ENCODE measurements around the gene LRRC14B. TPM values are rescaled to one million over a fixed set of nuclear protein-coding genes. Genes with fewer than 3 reads are reported as not detected.

Gene LRRC14B
- total and polyA plus RNA-seq, 2 donors from 2014 or later: not detected

DNA sequence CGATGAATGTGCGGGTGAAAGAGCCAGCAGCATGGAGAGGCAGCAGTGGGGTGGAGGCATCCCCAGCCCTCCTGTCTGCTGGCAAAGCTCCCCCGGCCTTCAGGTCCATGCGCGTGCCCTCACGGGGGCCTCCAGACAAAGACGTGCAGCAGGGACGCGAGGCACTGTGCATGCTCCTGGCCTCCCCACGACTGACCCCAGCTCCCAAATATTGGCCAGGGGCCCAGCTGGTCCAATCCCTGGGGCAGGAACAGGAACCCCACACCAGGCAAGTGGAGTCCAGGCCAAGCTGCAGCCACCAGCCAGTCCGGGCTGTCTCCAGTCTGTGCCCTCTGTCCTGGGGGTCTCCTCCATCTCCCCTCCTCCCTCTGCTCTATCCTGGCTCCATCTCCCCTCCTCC lies 33.5 kb upstream of the LRRC14B start:
- no peak overlapping the region for H3K9ac ChIP-seq (ENCODE audit: low read length in 3 of 3)
- H3K4me3 ChIP-seq (ENCODE audit: low read length in 3 of 3): no peak overlapping the region
- intact Hi-C loops (cut with DNase I): no loop called here
- H3K36me3 ChIP-seq (ENCODE audit: control insufficient read depth in 2 of 3, insufficient read depth in 3 of 3, low read length in 3 of 3): no peaks in the 10 kb centered on the region
- DNase-seq (peak in 3 of 5 donors; percentile 4 to 39 (median 28)), FAIRE-seq (no peak)
- no peaks in the 10 kb centered on the region for H3K4me1 ChIP-seq (ENCODE audit: control insufficient read depth in 2 of 3, insufficient read depth in 2 of 3, low read depth in 1 of 3, low read length in 3 of 3)
- no peaks in the 10 kb centered on the region for H3K27me3 ChIP-seq (ENCODE audit: control insufficient read depth, insufficient read depth, low read length)
- no peak overlapping the region for H3K27ac ChIP-seq (ENCODE audit: low read depth in 2 of 2, low read length in 2 of 2)
- H3K9me3 ChIP-seq (ENCODE audit: control insufficient read depth in 2 of 3, insufficient read depth in 1 of 3, low read length in 3 of 3): no peaks in the 10 kb centered on the region
- TF ChIP-seq, protein P1, sequence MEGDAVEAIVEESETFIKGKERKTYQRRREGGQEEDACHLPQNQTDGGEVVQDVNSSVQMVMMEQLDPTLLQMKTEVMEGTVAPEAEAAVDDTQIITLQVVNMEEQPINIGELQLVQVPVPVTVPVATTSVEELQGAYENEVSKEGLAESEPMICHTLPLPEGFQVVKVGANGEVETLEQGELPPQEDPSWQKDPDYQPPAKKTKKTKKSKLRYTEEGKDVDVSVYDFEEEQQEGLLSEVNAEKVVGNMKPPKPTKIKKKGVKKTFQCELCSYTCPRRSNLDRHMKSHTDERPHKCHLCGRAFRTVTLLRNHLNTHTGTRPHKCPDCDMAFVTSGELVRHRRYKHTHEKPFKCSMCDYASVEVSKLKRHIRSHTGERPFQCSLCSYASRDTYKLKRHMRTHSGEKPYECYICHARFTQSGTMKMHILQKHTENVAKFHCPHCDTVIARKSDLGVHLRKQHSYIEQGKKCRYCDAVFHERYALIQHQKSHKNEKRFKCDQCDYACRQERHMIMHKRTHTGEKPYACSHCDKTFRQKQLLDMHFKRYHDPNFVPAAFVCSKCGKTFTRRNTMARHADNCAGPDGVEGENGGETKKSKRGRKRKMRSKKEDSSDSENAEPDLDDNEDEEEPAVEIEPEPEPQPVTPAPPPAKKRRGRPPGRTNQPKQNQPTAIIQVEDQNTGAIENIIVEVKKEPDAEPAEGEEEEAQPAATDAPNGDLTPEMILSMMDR (IDR thresholded peaks at IDR 0.05; ENCODE audit: borderline replicate concordance, extremely low read depth, insufficient read depth): no peak

- FAIRE-seq (no peak), DNase-seq (peak in 2 of 5 donors; percentile 5 to 18)
Measured at GRCh38 chr5:158807-159447, 32.4 kb upstream of the LRRC14B start.

GRCh38 chr5:159448-160172 lies 31.7 kb upstream of the LRRC14B start:
- Histone ChIP-seq H3K36me3 (ENCODE audit: control insufficient read depth in 2 of 3, insufficient read depth in 3 of 3, low read length in 3 of 3) (no peaks in the 10 kb centered on the region), H3K27ac (ENCODE audit: low read depth in 2 of 2, low read length in 2 of 2) (no peak overlapping the region), H3K9me3 (ENCODE audit: control insufficient read depth in 2 of 3, insufficient read depth in 1 of 3, low read length in 3 of 3) (no peaks in the 10 kb centered on the region), H3K4me3 (ENCODE audit: low read length in 3 of 3) (no peak overlapping the region), H3K4me1 (ENCODE audit: control insufficient read depth in 2 of 3, insufficient read depth in 2 of 3, low read depth in 1 of 3, low read length in 3 of 3) (no peaks in the 10 kb centered on the region), H3K27me3 (ENCODE audit: control insufficient read depth, insufficient read depth, low read length) (no peaks in the 10 kb centered on the region), H3K9ac (ENCODE audit: low read length in 3 of 3) (no peak overlapping the region)
- TF ChIP-seq, protein P1 (IDR thresholded peaks at IDR 0.05; ENCODE audit: borderline replicate concordance, extremely low read depth, insufficient read depth): no peak
- DNase-seq: peak in 1 of 5 donors; percentile 17
- FAIRE-seq: no peak
- intact Hi-C loops (cut with DNase I): no loop called here

More at GRCh38 chr5:158807-159447, 32.4 kb upstream of the LRRC14B start:
- no peaks in the 10 kb centered on the region for H3K9me3 ChIP-seq (ENCODE audit: control insufficient read depth in 2 of 3, insufficient read depth in 1 of 3, low read length in 3 of 3)
- no peak overlapping the region for H3K9ac ChIP-seq (ENCODE audit: low read length in 3 of 3)
- no peaks in the 10 kb centered on the region for H3K4me1 ChIP-seq (ENCODE audit: control insufficient read depth in 2 of 3, insufficient read depth in 2 of 3, low read depth in 1 of 3, low read length in 3 of 3)
- H3K27ac ChIP-seq (ENCODE audit: low read depth in 2 of 2, low read length in 2 of 2): no peak overlapping the region
- intact Hi-C loops (cut with DNase I): no loop called here
- TF ChIP-seq, protein P1 (IDR thresholded peaks at IDR 0.05; ENCODE audit: borderline replicate concordance, extremely low read depth, insufficient read depth): no peak
- H3K27me3 ChIP-seq (ENCODE audit: control insufficient read depth, insufficient read depth, low read length): no peaks in the 10 kb centered on the region
- no peaks in the 10 kb centered on the region for H3K36me3 ChIP-seq (ENCODE audit: control insufficient read depth in 2 of 3, insufficient read depth in 3 of 3, low read length in 3 of 3)
- H3K4me3 ChIP-seq (ENCODE audit: low read length in 3 of 3): no peak overlapping the region

Measured in kidney (tissue), 14 donors.